ENCODE results near the gene MAD2L2.
A peak's percentile ranks its signal among the peaks of the same experiment; 100 is the strongest.

The MAD2L2 gene

DNA sequence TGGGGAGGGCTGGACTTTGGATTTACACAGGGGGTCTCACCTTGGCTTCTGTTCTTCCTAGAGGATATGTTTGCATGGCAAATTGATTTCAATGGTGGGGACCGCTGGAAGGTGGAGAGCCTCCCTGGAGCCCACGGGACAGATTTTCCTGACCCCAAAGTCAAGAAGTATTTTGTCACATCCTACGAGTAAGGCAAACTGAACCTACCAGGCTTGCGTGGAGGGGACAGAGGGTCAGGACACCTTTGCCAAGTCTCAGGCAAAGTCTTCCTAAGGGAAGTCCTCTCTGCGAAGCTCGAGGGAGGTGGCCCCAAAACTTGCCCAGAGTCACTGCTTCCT lies 9.8 kb downstream of the MAD2L2 start:
- TF ChIP-seq, protein P1, sequence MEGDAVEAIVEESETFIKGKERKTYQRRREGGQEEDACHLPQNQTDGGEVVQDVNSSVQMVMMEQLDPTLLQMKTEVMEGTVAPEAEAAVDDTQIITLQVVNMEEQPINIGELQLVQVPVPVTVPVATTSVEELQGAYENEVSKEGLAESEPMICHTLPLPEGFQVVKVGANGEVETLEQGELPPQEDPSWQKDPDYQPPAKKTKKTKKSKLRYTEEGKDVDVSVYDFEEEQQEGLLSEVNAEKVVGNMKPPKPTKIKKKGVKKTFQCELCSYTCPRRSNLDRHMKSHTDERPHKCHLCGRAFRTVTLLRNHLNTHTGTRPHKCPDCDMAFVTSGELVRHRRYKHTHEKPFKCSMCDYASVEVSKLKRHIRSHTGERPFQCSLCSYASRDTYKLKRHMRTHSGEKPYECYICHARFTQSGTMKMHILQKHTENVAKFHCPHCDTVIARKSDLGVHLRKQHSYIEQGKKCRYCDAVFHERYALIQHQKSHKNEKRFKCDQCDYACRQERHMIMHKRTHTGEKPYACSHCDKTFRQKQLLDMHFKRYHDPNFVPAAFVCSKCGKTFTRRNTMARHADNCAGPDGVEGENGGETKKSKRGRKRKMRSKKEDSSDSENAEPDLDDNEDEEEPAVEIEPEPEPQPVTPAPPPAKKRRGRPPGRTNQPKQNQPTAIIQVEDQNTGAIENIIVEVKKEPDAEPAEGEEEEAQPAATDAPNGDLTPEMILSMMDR (IDR thresholded peaks at IDR 0.05; ENCODE audit: low read depth, low read length), result no peak
- no peak overlapping the region for H3K27ac ChIP-seq
- peaks cover 62% of the 10 kb centered on the region for H3K36me3 ChIP-seq
- DNase-seq, result no peak
- no peaks in the 10 kb centered on the region for H3K9me3 ChIP-seq (ENCODE audit: severe bottlenecking)
- no peaks in the 10 kb centered on the region for H3K27me3 ChIP-seq (ENCODE audit: insufficient read depth, low read depth, severe bottlenecking)
- H3K4me3 ChIP-seq (ENCODE audit: low read depth, low read length), result no peak overlapping the region

DNA sequence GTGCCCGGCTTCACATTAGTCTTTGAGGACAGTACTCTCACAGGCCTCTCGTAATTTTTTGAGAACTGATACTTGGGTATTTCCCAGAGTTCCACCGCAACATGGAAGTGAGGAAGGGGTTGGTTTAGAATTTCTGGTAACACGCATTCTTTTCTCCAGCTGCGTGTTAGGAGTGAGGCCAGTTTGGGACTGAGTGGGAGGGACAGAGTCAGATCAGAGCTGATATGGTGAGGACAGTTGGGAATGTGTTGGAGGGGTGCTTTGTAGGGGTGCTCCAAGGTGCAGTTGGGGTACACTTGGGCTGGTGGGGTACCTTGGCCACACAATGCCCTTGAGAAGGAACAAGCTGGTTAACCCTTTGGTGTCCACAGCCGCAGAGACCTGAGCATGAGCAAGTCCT lies 10.2 kb downstream of the MAD2L2 start:
- Histone ChIP-seq H3K9me3 (ENCODE audit: severe bottlenecking) (no peaks in the 10 kb centered on the region), H3K27ac (no peak overlapping the region), H3K27me3 (ENCODE audit: insufficient read depth, low read depth, severe bottlenecking) (no peaks in the 10 kb centered on the region), H3K36me3 (peaks cover 58% of the 10 kb centered on the region), H3K4me3 (ENCODE audit: low read depth, low read length) (no peak overlapping the region)
- DNase-seq, result no peak
- TF ChIP-seq, protein P1 (IDR thresholded peaks at IDR 0.05; ENCODE audit: low read depth, low read length), result no peak

DNA sequence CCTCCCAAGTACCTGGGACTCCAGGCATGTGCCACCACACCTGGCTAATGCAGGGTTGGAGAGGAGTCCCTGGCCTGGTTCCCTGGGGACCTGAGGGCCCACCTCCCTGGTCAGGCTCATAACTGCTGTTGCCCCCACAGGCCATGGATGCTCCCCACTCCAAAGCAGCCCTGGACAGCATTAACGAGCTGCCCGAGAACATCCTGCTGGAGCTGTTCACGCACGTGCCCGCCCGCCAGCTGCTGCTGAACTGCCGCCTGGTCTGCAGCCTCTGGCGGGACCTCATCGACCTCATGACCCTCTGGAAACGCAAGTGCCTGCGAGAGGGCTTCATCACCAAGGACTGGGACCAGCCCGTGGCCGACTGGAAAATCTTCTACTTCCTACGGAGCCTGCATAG lies 12.4 kb downstream of the MAD2L2 start:
- no peaks in the 10 kb centered on the region for H3K27me3 ChIP-seq (ENCODE audit: insufficient read depth, low read depth, severe bottlenecking)
- peaks cover 37% of the 10 kb centered on the region for H3K36me3 ChIP-seq
- no peaks in the 10 kb centered on the region for H3K9me3 ChIP-seq (ENCODE audit: severe bottlenecking)
- no peak for DNase-seq
- no peak overlapping the region for H3K27ac ChIP-seq
- TF ChIP-seq, protein P1 (IDR thresholded peaks at IDR 0.05; ENCODE audit: low read depth, low read length), result no peak
- no peak overlapping the region for H3K4me3 ChIP-seq (ENCODE audit: low read depth, low read length)

DNA sequence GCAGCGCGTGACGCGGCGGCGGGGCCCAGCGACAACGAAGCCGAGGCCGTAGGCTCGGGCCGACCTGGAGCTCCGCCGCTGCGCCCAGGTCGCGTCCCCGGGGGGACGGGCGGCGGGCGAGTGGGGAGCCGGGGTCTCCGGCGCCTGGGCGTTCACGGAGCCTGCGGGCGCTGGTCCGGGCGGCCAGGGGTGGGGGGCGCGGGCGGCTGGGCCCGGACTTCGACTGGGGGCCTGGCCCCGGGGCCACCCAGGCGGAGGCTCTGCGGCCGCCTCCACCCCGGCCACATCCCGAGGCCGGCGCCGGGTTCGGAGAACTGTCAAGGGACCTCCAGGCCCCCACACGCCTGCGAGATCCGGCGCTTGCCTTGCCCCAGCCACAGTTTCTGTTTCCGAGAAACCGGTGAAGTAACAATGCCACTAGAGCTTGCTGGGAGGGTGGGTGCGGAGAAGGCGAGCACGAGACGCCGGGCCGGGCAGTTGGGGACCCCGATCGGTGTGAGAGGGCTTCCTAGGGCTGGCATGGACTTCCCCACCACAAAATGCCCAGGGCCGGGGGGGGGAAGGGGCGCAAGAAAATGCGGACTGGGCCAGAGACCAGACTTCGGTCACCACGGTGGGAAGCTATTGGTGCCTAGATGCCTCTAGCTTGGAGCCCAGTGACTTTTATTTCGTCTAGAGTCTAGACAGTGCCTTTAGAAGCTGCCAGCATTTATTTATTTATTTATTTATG lies 16.4 kb downstream of the MAD2L2 start:
- TF ChIP-seq, protein P1 (IDR thresholded peaks at IDR 0.05; ENCODE audit: low read depth, low read length), result no peak
- Histone ChIP-seq H3K27ac (peak overlapping the region; percentile 33; the same call in 1 of the 2 replicates), H3K27me3 (ENCODE audit: insufficient read depth, low read depth, severe bottlenecking) (no peaks in the 10 kb centered on the region), H3K4me3 (ENCODE audit: low read depth, low read length) (peak overlapping the region; percentile 42), H3K9me3 (ENCODE audit: severe bottlenecking) (no peaks in the 10 kb centered on the region), H3K36me3 (peaks cover 15% of the 10 kb centered on the region)
- peak; percentile 48 for DNase-seq

DNA sequence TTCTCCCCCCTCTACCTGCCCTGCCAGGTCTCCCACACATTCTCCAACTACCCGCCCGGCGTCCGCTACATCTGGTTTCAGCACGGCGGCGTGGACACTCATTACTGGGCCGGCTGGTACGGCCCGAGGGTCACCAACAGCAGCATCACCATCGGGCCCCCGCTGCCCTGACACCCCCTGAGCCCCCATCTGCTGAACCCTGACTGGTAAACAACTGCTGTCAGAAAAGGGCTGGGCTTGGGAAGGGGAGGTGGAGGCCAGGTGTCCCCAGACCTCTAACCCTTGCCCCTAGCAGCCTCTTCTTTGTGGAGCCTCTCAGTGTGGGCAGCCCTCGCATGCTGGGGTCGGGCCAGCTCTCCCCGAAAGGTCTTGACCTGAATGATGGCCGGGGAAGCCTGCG lies 19.8 kb downstream of the MAD2L2 start:
- H3K9me3 ChIP-seq (ENCODE audit: severe bottlenecking), result no peaks in the 10 kb centered on the region

More for the DNA sequence above, 19.8 kb downstream of the MAD2L2 start:
- Histone ChIP-seq H3K27ac (no peak overlapping the region), H3K36me3 (peaks cover 22% of the 10 kb centered on the region), H3K4me3 (ENCODE audit: low read depth, low read length) (no peak overlapping the region), H3K27me3 (ENCODE audit: insufficient read depth, low read depth, severe bottlenecking) (no peaks in the 10 kb centered on the region)
- DNase-seq, result no peak
- TF ChIP-seq, protein P1 (IDR thresholded peaks at IDR 0.05; ENCODE audit: low read depth, low read length), result no peak

Data from WERI-Rb-1 (cell line).